ENCODE results near the gene WRAP53. TPM values are rescaled to one million over a fixed set of nuclear protein-coding genes. Genes with fewer than 3 reads are reported as not detected.

The WRAP53 gene
- polyA plus RNA-seq, 1 of the 3 experiments (the other 2 are of a cell fraction): 8.6 TPM

GRCh38 chr17:7701681-7702080 is 13.4 kb downstream of the WRAP53 start:
- ChIA-PET CTCF (interaction anchor here (4.6 to 8.4 kb wide), 2 partner anchors 14 to 15 kb away, joined by 43 to 85 read pairs; partner anchors contain the start of genes DNAH2, TP53 and WRAP53), POLR2A (interaction anchor here (6.6 kb wide), 1 partner anchor 15 kb away, joined by 53 read pairs; the partner anchor contains the start of genes TP53 and WRAP53)
- peaks cover 3 to 6% of the 10 kb centered on the region in 2 experiments for H3K36me3 ChIP-seq (replicated peaks in 1 of 2; ENCODE audit: control insufficient read depth in 1 of 2, insufficient read depth in 2 of 2, low read length in 1 of 2)

GRCh38 chr17:7702776-7703175 is 14.5 kb downstream of the WRAP53 start:
- H3K79me2 ChIP-seq (ENCODE audit: insufficient read depth): no peaks in the 10 kb centered on the region
- no peak overlapping the region for H3K9ac ChIP-seq
- POLR2A ChIA-PET: interaction anchor here (0.6 to 6.6 kb wide), 4 partner anchors 14 to 207 kb away, joined by 3 to 53 read pairs (median 4); partner anchors contain the start of genes SAT2, TP53 and WRAP53
- H2AFZ ChIP-seq (ENCODE audit: low read depth): no peak overlapping the region
- no peak overlapping the region; a peak in 1 of 4 replicates for H3K27ac ChIP-seq (ENCODE audit: low read depth in 2 of 2, low read length in 1 of 2)
- TF ChIP-seq FOXJ3 (CRISPR knock-in tag; IDR thresholded peaks at IDR 0.05) (no peak), IRF3 (IDR thresholded peaks at IDR 0.05; ENCODE audit: low read depth, low read length) (no peak), EP300 (IDR thresholded peaks at IDR 0.05; ENCODE audit: borderline replicate concordance in 1 of 2, low read depth in 1 of 2, low read length in 1 of 2) (no peak), MAX (IDR thresholded peaks at IDR 0.05; ENCODE audit: low read depth) (no peak), TAF1 (IDR thresholded peaks at IDR 0.05; ENCODE audit: borderline replicate concordance, low read depth, low read length) (no peak), JUND (IDR thresholded peaks at IDR 0.05) (no peak), USF1 (IDR thresholded peaks at IDR 0.05; ENCODE audit: borderline replicate concordance, low read depth) (no peak), MXI1 (IDR thresholded peaks at IDR 0.05; ENCODE audit: low read depth, low read length) (no peak), RAD21 (IDR thresholded peaks at IDR 0.05; ENCODE audit: low read length) (no peak), SIN3A (IDR thresholded peaks at IDR 0.05; ENCODE audit: borderline replicate concordance, low read depth, low read length) (no peak), EZH2phosphoT487 (IDR thresholded peaks at IDR 0.05; ENCODE audit: borderline replicate concordance, low read depth) (no peak), SMC3 (IDR thresholded peaks at IDR 0.05; ENCODE audit: low read depth, low read length) (no peak)
- TF ChIP-seq, protein P1, sequence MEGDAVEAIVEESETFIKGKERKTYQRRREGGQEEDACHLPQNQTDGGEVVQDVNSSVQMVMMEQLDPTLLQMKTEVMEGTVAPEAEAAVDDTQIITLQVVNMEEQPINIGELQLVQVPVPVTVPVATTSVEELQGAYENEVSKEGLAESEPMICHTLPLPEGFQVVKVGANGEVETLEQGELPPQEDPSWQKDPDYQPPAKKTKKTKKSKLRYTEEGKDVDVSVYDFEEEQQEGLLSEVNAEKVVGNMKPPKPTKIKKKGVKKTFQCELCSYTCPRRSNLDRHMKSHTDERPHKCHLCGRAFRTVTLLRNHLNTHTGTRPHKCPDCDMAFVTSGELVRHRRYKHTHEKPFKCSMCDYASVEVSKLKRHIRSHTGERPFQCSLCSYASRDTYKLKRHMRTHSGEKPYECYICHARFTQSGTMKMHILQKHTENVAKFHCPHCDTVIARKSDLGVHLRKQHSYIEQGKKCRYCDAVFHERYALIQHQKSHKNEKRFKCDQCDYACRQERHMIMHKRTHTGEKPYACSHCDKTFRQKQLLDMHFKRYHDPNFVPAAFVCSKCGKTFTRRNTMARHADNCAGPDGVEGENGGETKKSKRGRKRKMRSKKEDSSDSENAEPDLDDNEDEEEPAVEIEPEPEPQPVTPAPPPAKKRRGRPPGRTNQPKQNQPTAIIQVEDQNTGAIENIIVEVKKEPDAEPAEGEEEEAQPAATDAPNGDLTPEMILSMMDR (IDR thresholded peaks at IDR 0.05): no peak
- no peaks in the 10 kb centered on the region for H3K9me3 ChIP-seq
- H3K4me1 ChIP-seq (ENCODE audit: control insufficient read depth in 1 of 2, insufficient read depth in 2 of 2, low read depth in 1 of 2, low read length in 1 of 2): peaks cover 9 to 35% of the 10 kb centered on the region in 2 experiments
- H3F3A ChIP-seq (replicated peaks; ENCODE audit: insufficient read depth): peaks cover 2% of the 10 kb centered on the region
- CTCF ChIA-PET: interaction anchor here (0.6 to 8.4 kb wide), 5 partner anchors 12 to 501 kb away, joined by 3 to 85 read pairs (median 5); partner anchors contain the start of genes DNAH2, TP53 and WRAP53
- 93% methylated on average over 3 of the region's 13 CpGs for WGBS (ENCODE audit: low lambda C conversion rate)
- H4K20me1 ChIP-seq (ENCODE audit: insufficient read depth): no peaks in the 10 kb centered on the region
- no peak overlapping the region for H3K4me2 ChIP-seq
- H3K27me3 ChIP-seq (ENCODE audit: insufficient read depth): no peaks in the 10 kb centered on the region
- H3K36me3 ChIP-seq (replicated peaks in 1 of 2; ENCODE audit: control insufficient read depth in 1 of 2, insufficient read depth in 2 of 2, low read length in 1 of 2): peaks cover 3 to 4% of the 10 kb centered on the region in 2 experiments
- H3K4me3 ChIP-seq (ENCODE audit: low read depth in 2 of 2, low read length in 1 of 2): no peak overlapping the region
- DNase-seq: no peak
- H3K9me2 ChIP-seq: no peaks in the 10 kb centered on the region

More at GRCh38 chr17:7701681-7702080, 13.4 kb downstream of the WRAP53 start:
- H3K79me2 ChIP-seq (ENCODE audit: insufficient read depth): no peaks in the 10 kb centered on the region
- H3K4me3 ChIP-seq (ENCODE audit: low read depth in 2 of 2, low read length in 1 of 2): no peak overlapping the region
- no peak overlapping the region for H3K9ac ChIP-seq
- H3K4me1 ChIP-seq (ENCODE audit: control insufficient read depth in 1 of 2, insufficient read depth in 2 of 2, low read depth in 1 of 2, low read length in 1 of 2): peaks cover 9 to 26% of the 10 kb centered on the region in 2 experiments
- DNase-seq: no peak
- H3K27ac ChIP-seq (ENCODE audit: low read depth in 2 of 2, low read length in 1 of 2): no peak overlapping the region
- H3K9me2 ChIP-seq: no peaks in the 10 kb centered on the region
- no peaks in the 10 kb centered on the region for H3K27me3 ChIP-seq (ENCODE audit: insufficient read depth)
- no peaks in the 10 kb centered on the region for H4K20me1 ChIP-seq (ENCODE audit: insufficient read depth)
- TF ChIP-seq ELF1 (IDR thresholded peaks at IDR 0.05) (no peak), JUND (IDR thresholded peaks at IDR 0.05) (no peak), CHD2 (IDR thresholded peaks at IDR 0.05; ENCODE audit: low read length, partially characterized antibody) (no peak), EZH2phosphoT487 (IDR thresholded peaks at IDR 0.05; ENCODE audit: borderline replicate concordance, low read depth) (no peak), GABPA (IDR thresholded peaks at IDR 0.05; ENCODE audit: low read depth) (no peak)
- no peak overlapping the region for H3K4me2 ChIP-seq
- peaks cover 2% of the 10 kb centered on the region for H3F3A ChIP-seq (replicated peaks; ENCODE audit: insufficient read depth)
- 97% methylated on average over 12 of the region's 14 CpGs for WGBS (ENCODE audit: low lambda C conversion rate)
- H3K9me3 ChIP-seq: no peaks in the 10 kb centered on the region
- no peak overlapping the region for H2AFZ ChIP-seq (ENCODE audit: low read depth)
